ENCODE measurements around the gene SYT8.
"Not testable (repeated sequence)": the region's sequence is repeated elsewhere in the genome, so short reads cannot be mapped to it uniquely, and the experiment has no call there.

SYT8 gene

DNA sequence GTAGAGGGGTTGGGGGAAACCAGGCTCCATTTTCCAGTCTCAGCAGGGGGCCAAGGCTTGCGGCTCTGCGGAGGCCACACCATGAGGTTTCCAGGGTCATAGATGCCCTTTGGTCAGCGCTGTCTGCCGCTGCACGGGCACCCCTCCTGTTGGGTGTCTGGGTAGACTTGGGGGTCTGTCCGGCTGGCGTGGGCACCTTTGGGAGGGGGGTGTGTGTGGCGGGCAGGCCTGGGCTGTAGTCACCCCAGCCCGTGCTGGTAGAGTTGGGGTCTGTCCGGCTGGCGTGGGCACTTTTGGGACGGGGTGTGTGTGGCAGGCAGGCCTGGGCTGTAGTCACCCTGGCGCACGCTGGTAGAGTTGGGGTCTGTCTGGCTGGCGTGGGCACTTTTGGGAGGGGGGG lies 36.7 kb downstream of the SYT8 start:
- TF ChIP-seq, protein P1, sequence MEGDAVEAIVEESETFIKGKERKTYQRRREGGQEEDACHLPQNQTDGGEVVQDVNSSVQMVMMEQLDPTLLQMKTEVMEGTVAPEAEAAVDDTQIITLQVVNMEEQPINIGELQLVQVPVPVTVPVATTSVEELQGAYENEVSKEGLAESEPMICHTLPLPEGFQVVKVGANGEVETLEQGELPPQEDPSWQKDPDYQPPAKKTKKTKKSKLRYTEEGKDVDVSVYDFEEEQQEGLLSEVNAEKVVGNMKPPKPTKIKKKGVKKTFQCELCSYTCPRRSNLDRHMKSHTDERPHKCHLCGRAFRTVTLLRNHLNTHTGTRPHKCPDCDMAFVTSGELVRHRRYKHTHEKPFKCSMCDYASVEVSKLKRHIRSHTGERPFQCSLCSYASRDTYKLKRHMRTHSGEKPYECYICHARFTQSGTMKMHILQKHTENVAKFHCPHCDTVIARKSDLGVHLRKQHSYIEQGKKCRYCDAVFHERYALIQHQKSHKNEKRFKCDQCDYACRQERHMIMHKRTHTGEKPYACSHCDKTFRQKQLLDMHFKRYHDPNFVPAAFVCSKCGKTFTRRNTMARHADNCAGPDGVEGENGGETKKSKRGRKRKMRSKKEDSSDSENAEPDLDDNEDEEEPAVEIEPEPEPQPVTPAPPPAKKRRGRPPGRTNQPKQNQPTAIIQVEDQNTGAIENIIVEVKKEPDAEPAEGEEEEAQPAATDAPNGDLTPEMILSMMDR (IDR thresholded peaks at IDR 0.05; ENCODE audit: control insufficient read depth, extremely low read depth, insufficient read depth) = no peak
- DNase-seq (ENCODE audit: low read depth) = no peak
- H3K4me3 ChIP-seq (ENCODE audit: low read depth, low read length) = no peak overlapping the region

DNA sequence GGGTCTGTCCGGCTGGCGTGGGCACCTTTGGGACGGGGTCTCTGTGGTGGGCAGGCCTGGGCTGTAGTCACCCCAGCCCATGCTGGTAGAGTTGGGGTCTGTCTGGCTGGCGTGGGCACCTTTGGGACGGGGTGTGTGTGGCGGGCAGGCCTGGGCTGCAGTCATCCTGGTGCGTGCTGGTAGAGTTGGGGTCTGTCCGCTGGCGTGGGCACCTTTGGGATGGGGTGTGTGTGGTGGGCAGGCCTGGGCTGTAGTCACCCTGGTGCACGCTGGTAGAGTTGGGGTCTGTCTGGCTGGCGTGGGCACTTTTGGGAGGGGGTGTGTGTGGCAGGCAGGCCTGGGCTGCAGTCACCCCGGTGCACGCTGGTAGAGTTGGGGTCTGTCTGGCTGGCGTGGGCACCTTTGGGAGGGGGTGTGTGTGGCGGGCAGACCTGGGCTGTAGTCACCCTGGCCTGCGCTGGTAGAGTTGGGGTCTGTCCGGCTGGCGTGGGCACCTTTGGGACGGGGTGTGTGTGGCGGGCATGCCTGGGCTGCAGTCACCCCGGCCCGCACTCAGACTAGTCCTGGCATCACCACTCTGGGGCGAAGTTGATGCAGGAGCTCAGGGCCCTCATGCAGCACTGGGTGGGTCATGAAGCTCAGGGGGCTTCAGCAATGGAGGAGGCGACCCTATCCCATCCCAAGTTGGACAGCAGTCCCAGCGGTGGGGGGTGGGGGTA lies 37.6 kb downstream of the SYT8 start:
- H3K4me3 ChIP-seq (ENCODE audit: low read depth, low read length) = no peak overlapping the region
- DNase-seq (ENCODE audit: low read depth) = no peak
- TF ChIP-seq, protein P1 (IDR thresholded peaks at IDR 0.05; ENCODE audit: control insufficient read depth, extremely low read depth, insufficient read depth) = no peak

DNA sequence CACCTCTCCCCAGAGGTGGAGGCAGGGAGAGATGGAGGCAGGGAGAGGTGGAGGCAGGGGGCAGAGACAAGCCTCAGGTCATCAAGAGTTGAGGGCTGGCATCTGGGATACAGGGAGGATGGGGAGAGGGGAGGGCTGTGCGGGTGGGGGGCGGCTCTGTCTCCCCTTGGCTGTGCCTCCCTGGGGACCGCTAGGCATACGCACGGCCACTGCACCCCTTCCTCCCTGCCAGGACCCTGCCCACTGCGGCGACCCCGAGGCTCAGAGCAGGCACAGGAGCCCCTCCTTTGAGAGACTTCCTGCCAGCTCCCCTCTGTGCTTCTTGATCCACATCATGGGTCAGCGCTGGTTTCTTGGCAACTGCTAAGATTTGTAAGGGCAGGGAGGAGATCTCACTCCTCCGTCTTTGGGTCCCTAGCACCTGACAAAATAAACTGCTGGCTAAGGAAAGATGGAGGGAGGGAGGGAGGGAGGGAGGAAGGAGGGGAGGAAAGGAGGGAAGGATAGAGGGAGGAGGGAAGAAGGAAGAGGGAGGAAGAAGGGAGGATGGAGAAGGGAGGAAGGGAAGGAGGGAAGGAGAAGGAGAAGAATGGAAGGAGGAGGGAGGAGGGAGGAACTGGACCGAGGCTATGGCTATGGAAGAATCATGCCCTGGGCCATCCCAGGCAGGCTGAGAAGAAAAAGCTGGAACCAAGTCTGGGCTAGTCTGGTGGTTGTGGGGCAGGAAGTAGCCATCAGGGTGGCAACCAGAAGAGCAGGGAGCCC lies 38.4 kb downstream of the SYT8 start:
- TF ChIP-seq, protein P1 (IDR thresholded peaks at IDR 0.05; ENCODE audit: control insufficient read depth, extremely low read depth, insufficient read depth) = no peak
- H3K4me3 ChIP-seq (ENCODE audit: low read depth, low read length) = no peak overlapping the region
- no peak for DNase-seq (ENCODE audit: low read depth)

DNA sequence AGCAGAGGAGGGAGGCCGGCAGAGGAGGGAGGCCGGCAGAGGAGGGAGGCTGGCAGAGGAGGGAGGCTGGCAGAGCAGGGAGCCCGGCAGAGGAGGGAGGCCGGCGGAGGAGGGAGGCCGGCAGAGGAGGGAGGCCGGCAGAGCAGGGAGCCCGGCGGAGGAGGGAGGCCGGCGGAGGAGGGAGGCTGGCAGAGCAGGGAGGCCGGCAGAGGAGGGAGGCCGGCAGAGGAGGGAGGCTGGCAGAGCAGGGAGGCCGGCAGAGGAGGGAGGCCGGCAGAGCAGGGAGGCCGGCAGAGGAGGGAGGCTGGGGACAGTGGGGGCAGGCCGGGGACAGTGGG lies 39.0 kb downstream of the SYT8 start:
- DNase-seq (ENCODE audit: low read depth); H3K4me3 ChIP-seq (ENCODE audit: low read depth, low read length): not testable (repeated sequence)

DNA sequence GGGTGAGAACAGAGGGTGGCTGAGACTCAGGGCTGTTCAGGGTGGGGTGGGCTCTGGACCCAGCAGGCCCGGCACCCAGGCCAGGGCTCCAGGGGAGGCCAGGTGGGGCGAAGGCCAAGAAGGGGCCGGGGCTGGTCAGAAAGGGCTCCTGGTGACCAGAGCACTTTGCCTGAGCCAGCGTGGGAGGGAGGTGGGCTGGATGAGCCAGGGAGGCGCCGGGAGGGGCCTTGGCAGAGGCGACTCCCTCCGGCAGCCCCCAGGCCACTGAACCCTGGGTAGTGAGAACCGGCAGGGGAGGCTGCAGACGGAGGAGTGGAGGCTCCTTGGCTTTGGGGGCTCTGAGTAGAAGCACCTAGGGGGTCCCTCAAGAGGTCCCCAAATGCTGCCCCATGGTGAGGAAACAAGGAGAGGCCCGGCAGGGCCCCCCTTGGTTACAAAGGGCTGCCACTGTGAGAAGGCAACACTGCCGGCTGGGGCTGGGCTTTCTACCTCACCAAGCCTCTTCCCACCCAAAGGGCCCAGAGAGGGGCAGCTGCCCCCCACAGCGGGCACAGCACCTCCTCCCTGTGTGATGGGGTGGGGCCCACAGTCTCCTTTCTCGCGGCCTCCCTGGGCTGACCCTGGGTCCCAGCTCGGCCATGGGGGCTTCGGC lies 39.8 kb downstream of the SYT8 start:
- DNase-seq (ENCODE audit: low read depth); H3K4me3 ChIP-seq (ENCODE audit: low read depth, low read length): not testable (repeated sequence)

DNA sequence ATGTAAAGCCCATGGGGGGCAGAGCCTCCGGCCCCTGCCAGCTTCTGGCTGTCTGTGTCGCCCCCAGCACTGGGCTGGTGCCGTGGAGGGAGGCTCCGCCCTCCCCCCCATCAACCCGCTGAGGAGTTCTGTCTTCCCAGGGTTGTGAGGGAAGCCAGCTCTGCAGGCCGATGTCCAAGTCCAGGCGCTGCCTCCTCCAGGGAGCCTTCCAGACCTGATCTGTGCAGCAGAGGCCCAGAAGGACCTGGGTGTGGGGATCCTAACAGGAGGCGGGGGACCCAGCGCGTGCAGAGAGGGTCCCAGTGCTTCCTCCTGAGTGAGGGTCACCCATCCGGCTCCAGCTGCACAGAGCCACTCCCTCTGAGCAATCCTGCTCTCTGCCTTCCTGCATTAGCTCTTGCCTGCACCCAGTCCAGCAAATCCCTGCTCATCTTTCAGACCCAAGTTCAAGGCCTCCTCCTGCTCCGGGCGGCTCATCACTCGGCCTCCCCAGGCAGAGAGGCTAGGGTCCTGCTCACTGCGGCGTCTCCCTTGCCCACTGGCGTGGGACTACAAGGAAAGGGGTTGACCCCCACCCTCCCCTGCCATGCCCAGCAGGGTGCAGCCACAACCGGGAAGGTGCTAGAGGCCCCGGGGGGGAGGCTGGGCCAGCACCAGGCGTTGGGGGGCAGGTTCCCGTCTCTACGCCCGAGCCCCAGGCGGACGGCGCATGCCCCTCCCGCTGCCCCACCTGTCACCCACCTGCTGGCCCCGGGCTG lies 40.5 kb downstream of the SYT8 start:
- DNase-seq (ENCODE audit: low read depth) = no peak
- H3K4me3 ChIP-seq (ENCODE audit: low read depth, low read length) = no peak overlapping the region
- TF ChIP-seq, protein P1 (IDR thresholded peaks at IDR 0.05; ENCODE audit: control insufficient read depth, extremely low read depth, insufficient read depth) = no peak

DNA sequence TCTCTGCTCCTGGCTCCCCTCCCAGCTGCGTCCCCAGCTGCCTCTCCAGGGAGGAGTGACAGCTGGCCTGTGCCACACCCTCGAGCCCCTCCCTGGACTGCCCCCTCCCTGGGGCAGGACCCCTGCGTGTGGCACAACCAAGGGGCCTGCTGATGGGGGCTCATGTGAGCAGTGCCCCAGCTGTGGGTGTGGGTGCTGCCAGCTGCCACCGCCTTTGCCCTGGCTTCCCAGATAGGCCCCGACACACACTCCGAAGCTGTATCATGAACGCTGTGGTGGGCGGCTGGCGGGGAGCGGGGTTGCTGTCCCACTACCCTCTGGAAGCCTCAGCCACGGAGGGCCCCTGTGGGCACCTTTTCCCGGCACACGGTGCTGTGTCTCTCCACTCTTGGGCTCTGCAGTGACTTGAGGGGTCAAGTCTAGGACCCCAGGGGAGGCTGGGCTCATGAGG lies 41.1 kb downstream of the SYT8 start:
- H3K4me3 ChIP-seq (ENCODE audit: low read depth, low read length); DNase-seq (ENCODE audit: low read depth): not testable (repeated sequence)

DNA sequence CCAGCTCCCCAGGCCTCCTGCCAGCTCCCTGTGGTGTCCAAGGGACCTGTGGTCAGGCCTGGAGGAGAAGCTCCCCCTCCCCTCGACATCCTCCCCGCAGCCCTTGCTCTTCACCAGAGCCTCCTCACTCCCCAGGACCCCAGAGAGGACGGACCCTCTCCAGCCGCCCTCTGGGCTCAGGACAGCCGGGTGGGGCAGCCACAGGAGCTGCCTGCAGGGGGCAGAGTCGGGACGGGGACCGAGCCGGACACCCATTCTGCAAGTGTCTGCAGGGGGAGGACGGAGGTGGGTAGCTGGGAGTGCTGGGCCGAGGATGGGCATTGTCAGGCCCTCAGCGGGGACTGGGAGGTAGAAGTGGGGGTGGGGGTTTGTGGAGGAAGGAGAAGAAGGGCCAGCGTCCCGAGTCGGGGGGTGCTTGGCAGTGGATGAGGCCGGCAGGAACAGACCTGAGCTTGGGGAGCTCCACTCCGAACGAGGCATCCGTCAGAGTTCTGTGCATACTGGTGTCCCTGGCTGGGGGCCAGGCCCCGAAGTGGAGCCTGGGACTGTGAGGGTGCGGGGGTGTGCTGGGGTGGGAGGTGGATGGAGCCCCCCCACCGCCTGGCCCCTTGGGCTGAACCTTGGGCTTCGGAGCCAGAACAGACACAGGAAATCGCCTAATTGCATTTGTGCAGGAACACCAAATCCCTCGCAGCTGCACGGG lies 41.7 kb downstream of the SYT8 start:
- H3K4me3 ChIP-seq (ENCODE audit: low read depth, low read length) = no peak overlapping the region
- TF ChIP-seq, protein P1 (IDR thresholded peaks at IDR 0.05; ENCODE audit: control insufficient read depth, extremely low read depth, insufficient read depth) = peak; percentile 57
- DNase-seq (ENCODE audit: low read depth) = no peak
